ENCODE measurements around the gene SPPL3.

SPPL3 gene

GRCh38 chr12:120757226-120757742 lies 146.9 kb downstream of the SPPL3 start:
- no peak for FAIRE-seq

GRCh38 chr12:120755269-120755668 lies 148.9 kb downstream of the SPPL3 start:
- FAIRE-seq, result no peak

More at GRCh38 chr12:120757226-120757742, 146.9 kb downstream of the SPPL3 start:
- DNase-seq (ENCODE audit: insufficient read length, low spot score), result no peak

GRCh38 chr12:120754792-120755191 lies 149.4 kb downstream of the SPPL3 start:
- FAIRE-seq (no peak), DNase-seq (ENCODE audit: insufficient read length, low spot score) (no peak)

More at GRCh38 chr12:120755269-120755668, 148.9 kb downstream of the SPPL3 start:
- no peak for DNase-seq (ENCODE audit: insufficient read length, low spot score)

DNA sequence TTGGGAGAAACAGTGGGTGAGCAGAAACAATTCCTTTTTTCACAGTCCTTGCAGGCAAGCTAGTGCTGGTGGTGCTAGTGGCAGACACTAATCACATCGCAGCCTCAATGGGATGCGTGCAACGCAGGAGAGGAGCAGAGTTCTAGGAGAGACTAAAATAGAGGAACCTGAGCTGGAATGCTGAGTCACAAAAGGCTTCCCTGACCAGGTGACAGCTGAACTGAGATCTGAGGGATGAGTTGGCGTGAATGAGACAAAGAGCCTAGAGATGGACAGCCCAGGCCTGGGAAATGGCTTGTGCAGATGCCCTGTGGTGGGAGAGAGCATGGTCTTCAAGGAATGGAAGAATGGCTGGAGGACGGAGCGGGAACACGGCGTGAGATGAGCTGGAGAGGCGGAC lies 152.8 kb downstream of the SPPL3 start:
- FAIRE-seq, result no peak

DNA sequence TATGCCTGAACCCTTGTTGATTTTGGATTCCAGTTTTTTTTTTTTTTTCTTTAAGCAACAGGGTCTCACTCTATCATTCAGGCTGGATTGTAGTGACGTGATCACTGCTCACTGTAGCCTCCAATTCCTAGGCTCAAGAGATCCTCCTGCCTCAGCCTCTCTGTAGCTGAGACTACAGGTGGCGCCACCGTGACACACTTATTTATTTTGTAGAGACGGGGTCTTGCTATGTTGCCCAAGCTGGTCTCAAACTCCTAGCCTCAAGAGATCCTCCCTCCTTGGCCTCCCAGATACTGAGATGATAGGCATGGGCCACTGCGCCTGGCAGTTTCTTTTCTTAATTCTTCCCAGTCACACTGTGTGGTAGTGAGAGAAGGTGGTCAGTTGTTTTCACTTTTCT lies 153.4 kb downstream of the SPPL3 start:
- FAIRE-seq (no peak), DNase-seq (ENCODE audit: insufficient read length, low spot score) (no peak)

More for the DNA sequence above, 152.8 kb downstream of the SPPL3 start:
- no peak for DNase-seq (ENCODE audit: insufficient read length, low spot score)

GRCh38 chr12:120749256-120749655 lies 154.9 kb downstream of the SPPL3 start:
- FAIRE-seq (no peak), DNase-seq (ENCODE audit: insufficient read length, low spot score) (no peak)

GRCh38 chr12:120748242-120748641 lies 155.9 kb downstream of the SPPL3 start:
- no peak for FAIRE-seq
- DNase-seq (ENCODE audit: insufficient read length, low spot score), result no peak

- no peak for FAIRE-seq
- no peak for DNase-seq (ENCODE audit: insufficient read length, low spot score)
Measured at GRCh38 chr12:120744922-120745493, 159.2 kb downstream of the SPPL3 start.

DNA sequence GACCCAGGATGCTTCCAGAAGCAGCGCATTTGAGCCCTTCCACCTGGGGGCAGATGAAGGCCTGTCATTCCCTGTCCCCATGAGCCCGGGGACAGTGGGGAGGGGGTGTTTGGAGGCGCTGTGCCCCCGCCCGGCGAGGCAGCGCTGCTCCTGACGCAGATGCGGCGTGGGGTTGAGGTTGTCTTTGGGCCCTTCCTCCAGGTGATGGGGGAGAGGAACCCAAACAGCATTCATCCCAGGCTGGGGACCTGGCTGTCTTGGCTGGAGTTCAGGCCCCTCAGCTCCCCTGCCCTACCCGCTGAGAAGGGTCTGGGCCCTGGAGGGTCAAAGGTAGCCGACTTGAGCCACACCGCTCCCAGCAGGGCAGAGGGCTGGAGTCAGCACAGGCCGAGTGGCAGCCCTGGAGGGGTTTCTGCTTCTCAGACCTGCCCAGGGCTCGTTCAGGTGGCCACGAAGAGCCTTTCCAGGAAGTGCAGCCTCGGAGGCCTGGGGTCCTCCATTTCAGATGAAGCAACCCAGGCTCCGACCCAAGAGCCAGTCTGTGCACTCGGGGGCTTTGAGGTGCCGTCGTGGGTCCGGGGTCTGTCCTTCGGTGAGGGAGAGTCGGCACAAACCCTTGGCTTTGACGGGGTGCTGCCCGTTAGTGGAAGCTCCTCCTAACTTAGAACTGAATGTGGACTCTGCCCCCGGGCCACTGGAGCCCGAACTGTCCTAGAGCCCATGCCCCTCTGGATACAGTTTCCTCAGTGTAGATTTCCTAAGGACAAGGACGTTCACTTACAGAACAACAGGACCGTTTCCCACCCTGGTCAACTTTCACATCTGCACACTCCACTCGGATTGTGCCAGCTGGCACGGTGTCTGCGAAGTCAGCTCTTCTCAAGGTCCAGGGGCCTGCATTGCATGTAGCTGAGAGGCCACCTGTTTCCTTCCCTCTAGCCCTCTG lies 162.4 kb downstream of the SPPL3 start:
- no peak for DNase-seq (ENCODE audit: insufficient read length, low spot score)
- no peak for FAIRE-seq

- DNase-seq (ENCODE audit: insufficient read length, low spot score) (no peak), FAIRE-seq (no peak)
Measured at GRCh38 chr12:120740871-120741270, 163.3 kb downstream of the SPPL3 start.

DNA sequence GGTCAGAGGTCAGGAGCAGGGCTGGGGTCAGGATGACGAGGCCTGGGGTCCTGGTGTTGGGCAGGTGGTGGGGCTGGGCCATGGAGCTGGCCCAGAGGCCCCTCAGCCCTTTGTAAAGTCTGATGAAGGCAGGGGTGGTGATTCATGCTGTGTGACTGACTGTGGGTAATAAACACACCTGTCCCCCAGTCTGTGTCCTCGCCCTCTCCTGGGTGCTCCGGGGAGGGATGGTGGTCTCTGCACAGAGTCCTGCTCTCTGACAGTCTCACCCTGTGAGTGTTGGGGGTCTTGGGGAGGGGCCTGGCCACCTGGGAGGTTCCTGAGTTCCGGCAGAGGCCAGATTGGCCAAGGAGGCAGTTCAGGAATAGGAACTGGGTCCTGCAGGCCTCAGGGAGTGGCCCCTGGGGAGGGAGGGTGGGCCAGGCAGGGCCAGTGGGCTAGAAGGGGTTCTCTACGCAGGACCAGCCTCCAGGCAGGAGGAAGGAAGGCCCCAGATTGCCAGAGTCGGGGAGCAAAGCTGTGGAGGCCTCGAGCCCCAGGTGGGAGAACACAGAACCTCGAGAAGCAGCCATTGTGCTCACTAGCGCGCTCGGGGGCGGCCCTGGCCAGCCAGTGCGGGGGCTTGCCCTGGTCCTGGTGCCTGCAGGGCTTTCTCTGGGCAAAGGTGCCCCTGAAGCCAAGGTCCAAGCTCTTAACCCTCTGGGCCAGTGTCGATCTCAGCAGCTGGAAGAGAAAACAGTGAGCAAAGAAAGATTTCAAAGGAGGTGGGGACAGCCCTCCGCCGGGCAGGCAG lies 164.1 kb downstream of the SPPL3 start:
- FAIRE-seq, result no peak
- DNase-seq (ENCODE audit: insufficient read length, low spot score), result no peak

- DNase-seq (ENCODE audit: insufficient read length, low spot score), result no peak
- FAIRE-seq, result no peak
Measured at GRCh38 chr12:120739031-120739762, 165.0 kb downstream of the SPPL3 start.

GRCh38 chr12:120738252-120739030 lies 165.7 kb downstream of the SPPL3 start:
- DNase-seq (ENCODE audit: insufficient read length, low spot score) (no peak), FAIRE-seq (no peak)

- DNase-seq (ENCODE audit: insufficient read length, low spot score) (no peak), FAIRE-seq (no peak)
Measured at GRCh38 chr12:120737557-120738251, 166.5 kb downstream of the SPPL3 start.

GRCh38 chr12:120736404-120737331 lies 167.5 kb downstream of the SPPL3 start:
- FAIRE-seq, result no peak

DNA sequence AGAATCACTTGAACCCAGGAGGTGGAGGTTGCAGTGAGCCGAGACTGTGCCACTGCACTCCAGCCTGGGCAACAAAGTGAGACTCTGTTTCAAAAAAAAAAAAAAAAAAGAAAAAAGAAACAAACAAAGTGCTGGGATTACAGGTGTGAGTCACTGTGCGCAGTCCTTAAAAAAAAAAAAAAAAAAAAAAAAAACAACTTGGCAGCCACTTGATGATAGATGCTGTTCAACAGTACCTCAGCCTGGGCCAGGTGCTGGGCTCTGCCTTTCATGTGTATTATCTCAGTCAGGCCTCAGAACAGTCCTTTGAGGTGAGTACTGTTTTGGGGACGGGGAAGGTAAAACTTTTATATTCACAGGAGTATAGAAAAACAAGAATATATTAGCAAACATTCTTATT lies 169.0 kb downstream of the SPPL3 start:
- FAIRE-seq, result no peak
- no peak for DNase-seq (ENCODE audit: insufficient read length, low spot score)

More at GRCh38 chr12:120736404-120737331, 167.5 kb downstream of the SPPL3 start:
- no peak for DNase-seq (ENCODE audit: insufficient read length, low spot score)

GRCh38 chr12:120734210-120734609 lies 169.9 kb downstream of the SPPL3 start:
- FAIRE-seq (no peak), DNase-seq (ENCODE audit: insufficient read length, low spot score) (no peak)

GRCh38 chr12:120733574-120733973 lies 170.6 kb downstream of the SPPL3 start:
- no peak for FAIRE-seq
- DNase-seq (ENCODE audit: insufficient read length, low spot score), result no peak

Measured in HTR-8/SVneo (cell line).